Astrocyte (in vitro differentiated cells and primary cell): ENCODE results near the gene WDR37.

Experiments used
- CTCF ChIP-seq: IDR thresholded peaks from 2 replicates; pipeline ENCODE4 v1.5.1; 2011; ENCODE audit warnings: low read depth, mild to moderate bottlenecking, inconsistent platforms, low read length, moderate library complexity; ENCODE audit not compliant: insufficient read depth
- EZH2 ChIP-seq: IDR thresholded peaks from 2 replicates; pipeline ENCODE4 v1.6.1; 2012; ENCODE audit warnings: mild to moderate bottlenecking, low read length, inconsistent platforms; ENCODE audit not compliant: insufficient read depth

GRCh38 chr10:1120306-1120705 is 64.1 kb downstream of the WDR37 start:
- TF ChIP-seq CTCF (no peak), EZH2 (no peak)
